Caco-2 (cell line): ENCODE results near the gene MGAT3. TPM values are rescaled to one million over a fixed set of nuclear protein-coding genes. Genes with fewer than 3 reads are reported as not detected.

ENCODE experiments used
- BruUV-seq: library from RNA; stranded (reverse); fragments of 400-500 nt; replicated peaks from 2 replicates; lab custom pipeline; 2021; lab: Mats Ljungman, UMichigan
- CTCF ChIA-PET: fragments of 300-600 bp; sonication (Branson Sonifier 250); formaldehyde crosslinking; loops from one replicate; lab custom pipeline; 2022; ENCODE audit warnings: antibody characterized with exemption; lab: Charles Lee
- POLR2A ChIA-PET: fragments of 300-600 bp; sonication (Branson Sonifier 250); formaldehyde crosslinking; loops from one replicate; lab custom pipeline; 2022; ENCODE audit warnings: antibody characterized with exemption; lab: Charles Lee
- DNase-seq, 2 experiments: peaks; one replicate each; pipeline versions ENCODE4 v3.0.0 to v3.0.0-alpha.2; 2020 to 2022
- H3K27me3 ChIP-seq: replicated peaks from 2 replicates; pipeline ENCODE4 v1.6.0; 2011; ENCODE audit warnings: low read length; ENCODE audit not compliant: control insufficient read depth, insufficient read depth
- H3K36me3 ChIP-seq: 2 replicates; pipeline ENCODE4 v1.5.1; 2011; ENCODE audit warnings: low read length; ENCODE audit not compliant: control insufficient read depth, insufficient read depth
- H3K4me1 ChIP-seq: fragments of 250-450 bp; sonication (Bioruptor Pico); 2 replicates; pipeline ENCODE4 v1.5.1; 2020; ENCODE audit warnings: mild to moderate bottlenecking
- H3K4me3 ChIP-seq: 2 replicates; pipeline ENCODE4 v1.5.1; 2011; ENCODE audit warnings: low read depth, mild to moderate bottlenecking, control low read depth, low read length
- H3K9me3 ChIP-seq: fragments of 250-450 bp; sonication (Bioruptor Pico); 2 replicates; pipeline ENCODE4 v1.5.1; 2020; ENCODE audit warnings: mild to moderate bottlenecking, moderate library complexity
- H3K27ac Mint-ChIP-seq: one replicate; pipeline ENCODE4 v1.8.0; 2022; ENCODE audit warnings: mixed read lengths; ENCODE audit not compliant: unreplicated experiment
- H3K27me3 Mint-ChIP-seq: one replicate; pipeline ENCODE4 v1.8.0; 2022; ENCODE audit warnings: mixed read lengths; ENCODE audit not compliant: insufficient read depth, unreplicated experiment
- H3K36me3 Mint-ChIP-seq: one replicate; pipeline ENCODE4 v1.8.0; 2022; ENCODE audit warnings: mild to moderate bottlenecking, mixed read lengths; ENCODE audit not compliant: insufficient read depth, unreplicated experiment
- H3K4me1 Mint-ChIP-seq: one replicate; pipeline ENCODE4 v1.8.0; 2022; ENCODE audit warnings: low read depth, mixed read lengths; ENCODE audit not compliant: unreplicated experiment
- H3K4me3 Mint-ChIP-seq: one replicate; pipeline ENCODE4 v1.8.0; 2022; ENCODE audit warnings: mild to moderate bottlenecking, moderate library complexity, mixed read lengths; ENCODE audit not compliant: unreplicated experiment
- H3K9me3 Mint-ChIP-seq: one replicate; pipeline ENCODE4 v1.8.0; 2022; ENCODE audit warnings: mixed read lengths; ENCODE audit not compliant: unreplicated experiment
- CTCF ChIP-seq, 2 experiments: fragments of 200-600 bp in 1 of 2; IDR thresholded peaks; 1 replicate in 1 of 2; 2 replicates in 1 of 2; pipeline versions ENCODE4 v1.5.1 to v1.8.0; 2011 to 2022; ENCODE audit warnings: antibody characterized with exemption in 1 of 2, control low read depth in 1 of 2, inconsistent platforms in 1 of 2, low read depth in 1 of 2, low read length in 1 of 2, mild to moderate bottlenecking in 1 of 2, moderate library complexity in 1 of 2; ENCODE audit not compliant: insufficient read depth in 1 of 2, severe bottlenecking in 1 of 2, unreplicated experiment in 1 of 2
- intact Hi-C: fragments of 100-400 bp; cut with micrococcal nuclease; formaldehyde crosslinking; loops from one replicate; pipeline ENCODE4 v1.10.0; 2022; ENCODE audit not compliant: unreplicated experiment
- total RNA-seq: library from RNA; stranded (reverse); gene quantifications from 2 replicates; pipeline ENCODE4 v1.2.3, GENCODE V29; 2022

MGAT3 gene
- total RNA-seq, 1 experiment from 2014 or later, result 16.6 TPM

- DNase-seq, result no peak
- Histone ChIP-seq H3K9me3 (no peaks in the 10 kb centered on the region), H3K27me3 (no peaks in the 10 kb centered on the region), H3K4me3 (no peak overlapping the region), H3K4me1 (peaks cover 19% of the 10 kb centered on the region), H3K36me3 (no peaks in the 10 kb centered on the region)
- CTCF ChIA-PET, result interaction anchor here (0.7 kb wide), 1 partner anchor 90 kb away, joined by 5 read pairs; no protein-coding TSS in a partner anchor
- Mint-ChIP-seq H3K9me3 (no peaks in the 10 kb centered on the region), H3K4me3 (no peak overlapping the region), H3K27me3 (no peaks in the 10 kb centered on the region), H3K27ac (no peak overlapping the region), H3K4me1 (no peaks in the 10 kb centered on the region), H3K36me3 (peaks cover 28% of the 10 kb centered on the region)
- BruUV-seq, result no TSS peak
- POLR2A ChIA-PET, result interaction anchor here (0.6 kb wide), 1 partner anchor 623 kb away, joined by 3 read pairs; no protein-coding TSS in a partner anchor
- no peak for TF ChIP-seq CTCF (IDR thresholded peaks at IDR 0.05; ENCODE audit: insufficient read depth in 1 of 2, low read depth in 1 of 2, low read length in 1 of 2, severe bottlenecking in 1 of 2, unreplicated experiment in 1 of 2)
- intact Hi-C loops, result no loop called here
Measured at GRCh38 chr22:39433476-39434242, 23.2 kb upstream of the MGAT3 start.

- peaks cover 13% of the 10 kb centered on the region for H3K4me1 ChIP-seq
- ChIA-PET POLR2A (no interaction called here), CTCF (no interaction called here)
- H3K36me3 Mint-ChIP-seq, result peaks cover 22% of the 10 kb centered on the region
- H3K4me1 Mint-ChIP-seq, result no peaks in the 10 kb centered on the region
- no peaks in the 10 kb centered on the region for H3K27me3 ChIP-seq
- H3K4me3 Mint-ChIP-seq, result no peak overlapping the region
- no peaks in the 10 kb centered on the region for H3K27me3 Mint-ChIP-seq
- intact Hi-C loops, result no loop called here
- H3K36me3 ChIP-seq, result no peaks in the 10 kb centered on the region
- BruUV-seq, result no TSS peak
- H3K27ac Mint-ChIP-seq, result no peak overlapping the region
- DNase-seq, result no peak
- no peaks in the 10 kb centered on the region for H3K9me3 Mint-ChIP-seq
- H3K9me3 ChIP-seq, result no peaks in the 10 kb centered on the region
- H3K4me3 ChIP-seq, result no peak overlapping the region
- TF ChIP-seq CTCF (IDR thresholded peaks at IDR 0.05; ENCODE audit: insufficient read depth in 1 of 2, low read depth in 1 of 2, low read length in 1 of 2, severe bottlenecking in 1 of 2, unreplicated experiment in 1 of 2), result no peak
Measured at GRCh38 chr22:39434243-39434653, 22.6 kb upstream of the MGAT3 start.

GRCh38 chr22:39434721-39435120 is 22.1 kb upstream of the MGAT3 start:
- no peaks in the 10 kb centered on the region for H3K4me1 Mint-ChIP-seq
- H3K27me3 ChIP-seq, result no peaks in the 10 kb centered on the region
- peaks cover 9% of the 10 kb centered on the region; the same call in 1 of the 2 replicates for H3K4me1 ChIP-seq
- no peaks in the 10 kb centered on the region for H3K9me3 Mint-ChIP-seq
- intact Hi-C loops, result no loop called here
- ChIA-PET CTCF (no interaction called here), POLR2A (interaction anchor here (0.6 kb wide), 1 partner anchor 40 kb away, joined by 4 read pairs; no protein-coding TSS in a partner anchor)
- H3K36me3 ChIP-seq, result no peaks in the 10 kb centered on the region
- peaks cover 20% of the 10 kb centered on the region for H3K36me3 Mint-ChIP-seq
- no peaks in the 10 kb centered on the region for H3K27me3 Mint-ChIP-seq
- DNase-seq, result no peak
- no peak for TF ChIP-seq CTCF (IDR thresholded peaks at IDR 0.05; ENCODE audit: insufficient read depth in 1 of 2, low read depth in 1 of 2, low read length in 1 of 2, severe bottlenecking in 1 of 2, unreplicated experiment in 1 of 2)
- H3K27ac Mint-ChIP-seq, result no peak overlapping the region
- no TSS peak for BruUV-seq
- no peak overlapping the region for H3K4me3 ChIP-seq
- no peak overlapping the region for H3K4me3 Mint-ChIP-seq
- no peaks in the 10 kb centered on the region for H3K9me3 ChIP-seq
